Transverse colon (tissue), 3 donors: ENCODE results near the gene IRX6.

ENCODE experiments used
- POLR2A ChIP-seq: fragments of 450-650 bp; IDR thresholded peaks from one replicate; pipeline ENCODE4 v1.6.1; 2016; ENCODE audit warnings: antibody characterized with exemption, mild to moderate bottlenecking, moderate library complexity
- POLR2AphosphoS5 ChIP-seq, 3 donors: sonication (generic); formaldehyde crosslinking; IDR thresholded peaks; one replicate each; pipeline ENCODE4 v1.6.1; 2016; ENCODE audit warnings: antibody characterized with exemption in 3 of 3

GRCh38 chr16:55283812-55284717, 39.9 kb upstream of the IRX6 start:
- TF ChIP-seq POLR2AphosphoS5 (IDR thresholded peaks at IDR 0.05) (no peak), POLR2A (no peak)
